Gastroesophageal sphincter (tissue), 4 donors: Measurements from ENCODE around the gene XPNPEP3. TPM values are rescaled to one million over a fixed set of nuclear protein-coding genes. Genes with fewer than 3 reads are reported as not detected.
A peak's percentile ranks its signal among the peaks of the same experiment; 100 is the strongest.
"Not testable (repeated sequence)": the region's sequence is repeated elsewhere in the genome, so short reads cannot be mapped to it uniquely, and the experiment has no call there.

Experiments
- ATAC-seq: fragments of 150-250 bp; one replicate; pipeline ENCODE4 v1.9.1; 2016; ENCODE audit warnings: mild to moderate bottlenecking, moderate library complexity
- H3K27ac ChIP-seq, 4 donors: fragments of 200-600 bp; sonication (generic) in 3 of 4; 1 replicate in 3 of 4; 2 replicates in 1 of 4; pipeline ENCODE4 v1.5.1; 2016 to 2019
- H3K27me3 ChIP-seq: fragments of 200-600 bp; sonication (generic); one replicate; pipeline ENCODE4 v1.5.1; 2019
- H3K36me3 ChIP-seq, 2 donors: fragments of 200-600 bp; sonication (generic); one replicate each; pipeline ENCODE4 v1.5.1; 2019; ENCODE audit warnings: control low read depth in 1 of 2
- H3K4me1 ChIP-seq, 3 donors: fragments of 200-600 bp; sonication (generic); 1 replicate in 2 of 3; 2 replicates in 1 of 3; pipeline ENCODE4 v1.5.1; 2016 to 2019; ENCODE audit warnings: control low read depth in 2 of 3
- H3K4me3 ChIP-seq, 2 donors: fragments of 200-600 bp; sonication (generic); one replicate each; pipeline ENCODE4 v1.5.1; 2019; ENCODE audit warnings: mild to moderate bottlenecking in 1 of 2, moderate library complexity in 1 of 2
- H3K9me3 ChIP-seq, 3 donors: fragments of 200-600 bp; sonication (generic); one replicate each; pipeline ENCODE4 v1.5.1; 2017 to 2019; ENCODE audit warnings: control low read depth in 2 of 3
- CTCF ChIP-seq, 4 experiments: fragments of 200-600 bp in 2 of 4; fragments of 450-650 bp in 2 of 4; sonication (generic) in 1 of 4; IDR thresholded peaks; one replicate each; pipeline ENCODE4 v1.5.1; 2017 to 2019; ENCODE audit warnings: antibody characterized with exemption in 4 of 4, mild to moderate bottlenecking in 2 of 4, moderate library complexity in 2 of 4
- EP300 ChIP-seq: sonication (generic); formaldehyde crosslinking; IDR thresholded peaks from one replicate; pipeline ENCODE4 v1.6.1; 2017; ENCODE audit warnings: antibody characterized with exemption, mild to moderate bottlenecking
- POLR2A ChIP-seq, 2 donors: fragments of 450-650 bp; IDR thresholded peaks; one replicate each; pipeline ENCODE4 v1.6.1; 2017; ENCODE audit warnings: antibody characterized with exemption in 2 of 2, mild to moderate bottlenecking in 2 of 2, moderate library complexity in 1 of 2
- POLR2AphosphoS5 ChIP-seq: sonication (generic); formaldehyde crosslinking; IDR thresholded peaks from one replicate; pipeline ENCODE4 v1.6.1; 2017; ENCODE audit warnings: antibody characterized with exemption
- WGBS, 2 donors: methylation state at CpG; one replicate each; pipeline ENCODE4 v1.1.5; 2018; ENCODE audit warnings: low coverage in 1 of 2; 5-methylcytosine and 5-hydroxymethylcytosine counted together
- total RNA-seq, 4 donors: library from RNA; depleted of rRNA; stranded (reverse); fragments of >200 nt; gene quantifications; one replicate each; pipeline ENCODE4 v1.1.0, GENCODE V29; 2016

XPNPEP3 gene
- total RNA-seq, 4 donors from 2014 or later = 5.9 to 13.3 (median 10.4) TPM

- no peak for ATAC-seq
- 5 to 6% methylated on average over 12 to 18 of the region's 18 CpGs for WGBS, 2 donors
- H3K9me3 ChIP-seq = no peaks in the 10 kb centered on the region
- peaks cover 0 to 19% of the 10 kb centered on the region in 2 donors for H3K36me3 ChIP-seq
- no peak for TF ChIP-seq CTCF (IDR thresholded peaks at IDR 0.05)
- TF ChIP-seq POLR2A (IDR thresholded peaks at IDR 0.05) = no peak
- no peak for TF ChIP-seq POLR2AphosphoS5
- no peak for TF ChIP-seq EP300
- peaks cover 16 to 53% (median 32%) of the 10 kb centered on the region in 3 donors for H3K4me1 ChIP-seq
- H3K27ac ChIP-seq = peak overlapping the region; percentile 89 to 97 (median 94)
- no peaks in the 10 kb centered on the region for H3K27me3 ChIP-seq
- H3K4me3 ChIP-seq = peak overlapping the region; percentile 73 to 89
These were observed 434 bp downstream of the XPNPEP3 start for GRCh38 chr22:40857309-40857855.

- TF ChIP-seq EP300 (no peak), POLR2AphosphoS5 (no peak), CTCF (IDR thresholded peaks at IDR 0.05) (no peak), POLR2A (IDR thresholded peaks at IDR 0.05) (no peak)
- 74 to 100% methylated on average over 3 of the region's 3 CpGs for WGBS, 2 donors
- Histone ChIP-seq H3K36me3 (peaks cover 0 to 19% of the 10 kb centered on the region in 2 donors), H3K4me1 (peaks cover 2 to 20% (median 8%) of the 10 kb centered on the region in 3 donors), H3K27me3 (no peaks in the 10 kb centered on the region), H3K27ac (no peak within 1 kb of the TSS), H3K4me3 (no peak within 1 kb of the TSS), H3K9me3 (no peaks in the 10 kb centered on the region)
- no peak for ATAC-seq
These were observed 5.1 kb downstream of the XPNPEP3 start, which contains the start of gene DNAJB7 for GRCh38 chr22:40862013-40862412. TSS of gene DNAJB7 (minus strand) at chr22:40862113. CDS start at chr22:40861994, 119 bp downstream.

- no peak overlapping the region for H3K27ac ChIP-seq
- no peak for ATAC-seq
- WGBS, 2 donors = 94 to 100% methylated on average over 2 of the region's 2 CpGs
- H3K36me3 ChIP-seq = peaks cover 0 to 19% of the 10 kb centered on the region in 2 donors
- no peaks in the 10 kb centered on the region for H3K27me3 ChIP-seq
- TF ChIP-seq CTCF (IDR thresholded peaks at IDR 0.05) = no peak
- no peak for TF ChIP-seq POLR2A (IDR thresholded peaks at IDR 0.05)
- TF ChIP-seq EP300 = no peak
- TF ChIP-seq POLR2AphosphoS5 = no peak
- peaks cover 2 to 17% (median 8%) of the 10 kb centered on the region in 3 donors for H3K4me1 ChIP-seq
- no peak overlapping the region for H3K4me3 ChIP-seq
- H3K9me3 ChIP-seq = no peaks in the 10 kb centered on the region
These were observed 5.6 kb downstream of the XPNPEP3 start for GRCh38 chr22:40862537-40862936.

- WGBS, 2 donors = 72 to 86% methylated on average over 2 of the region's 2 CpGs
- Histone ChIP-seq H3K4me3 (no peak overlapping the region), H3K4me1 (no peaks in the 10 kb centered on the region), H3K36me3 (peaks cover 0 to 29% of the 10 kb centered on the region in 2 donors), H3K9me3 (no peaks in the 10 kb centered on the region), H3K27me3 (no peaks in the 10 kb centered on the region), H3K27ac (no peak overlapping the region)
- TF ChIP-seq POLR2A (IDR thresholded peaks at IDR 0.05) (no peak), CTCF (IDR thresholded peaks at IDR 0.05) (no peak), EP300 (no peak), POLR2AphosphoS5 (no peak)
- ATAC-seq = no peak
These were observed 10.2 kb downstream of the XPNPEP3 start for GRCh38 chr22:40867109-40867508.

- H3K4me1 ChIP-seq, H3K27ac ChIP-seq, H3K27me3 ChIP-seq, H3K4me3 ChIP-seq, ATAC-seq, H3K9me3 ChIP-seq: not testable (repeated sequence)
- WGBS, 2 donors = 70 to 75% methylated on average over 1 to 5 of the region's 6 CpGs
- peaks cover 0 to 35% of the 10 kb centered on the region in 2 donors for H3K36me3 ChIP-seq
These were observed 11.4 kb downstream of the XPNPEP3 start for GRCh38 chr22:40868379-40868778.
